ENCODE data around the gene PTPRG.

DNA sequence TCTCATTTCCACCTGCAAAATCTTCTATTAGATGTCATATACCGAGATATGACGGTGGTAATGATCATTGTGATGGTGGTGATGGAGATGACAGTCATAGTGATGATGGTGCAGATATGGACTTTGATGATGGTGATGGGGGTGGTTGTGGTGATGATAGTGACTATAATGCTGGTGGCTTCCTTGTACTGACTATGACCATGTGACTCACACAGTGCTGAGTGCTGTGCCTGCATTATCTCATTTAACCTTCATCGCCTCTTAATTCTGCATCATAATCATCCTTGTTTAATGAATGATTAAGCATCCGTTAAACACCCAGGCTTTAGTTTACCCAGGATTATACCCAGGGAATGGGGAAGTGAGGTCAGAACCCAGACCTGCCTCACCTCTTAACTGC is 480.3 kb downstream of the PTPRG start:
- TF ChIP-seq, protein P1, sequence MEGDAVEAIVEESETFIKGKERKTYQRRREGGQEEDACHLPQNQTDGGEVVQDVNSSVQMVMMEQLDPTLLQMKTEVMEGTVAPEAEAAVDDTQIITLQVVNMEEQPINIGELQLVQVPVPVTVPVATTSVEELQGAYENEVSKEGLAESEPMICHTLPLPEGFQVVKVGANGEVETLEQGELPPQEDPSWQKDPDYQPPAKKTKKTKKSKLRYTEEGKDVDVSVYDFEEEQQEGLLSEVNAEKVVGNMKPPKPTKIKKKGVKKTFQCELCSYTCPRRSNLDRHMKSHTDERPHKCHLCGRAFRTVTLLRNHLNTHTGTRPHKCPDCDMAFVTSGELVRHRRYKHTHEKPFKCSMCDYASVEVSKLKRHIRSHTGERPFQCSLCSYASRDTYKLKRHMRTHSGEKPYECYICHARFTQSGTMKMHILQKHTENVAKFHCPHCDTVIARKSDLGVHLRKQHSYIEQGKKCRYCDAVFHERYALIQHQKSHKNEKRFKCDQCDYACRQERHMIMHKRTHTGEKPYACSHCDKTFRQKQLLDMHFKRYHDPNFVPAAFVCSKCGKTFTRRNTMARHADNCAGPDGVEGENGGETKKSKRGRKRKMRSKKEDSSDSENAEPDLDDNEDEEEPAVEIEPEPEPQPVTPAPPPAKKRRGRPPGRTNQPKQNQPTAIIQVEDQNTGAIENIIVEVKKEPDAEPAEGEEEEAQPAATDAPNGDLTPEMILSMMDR (IDR thresholded peaks at IDR 0.05 in 4 of 5, conservative IDR thresholded peaks at IDR 0.05 in 1 of 5) = no peak
- no peak for TF ChIP-seq POLR2A (IDR thresholded peaks at IDR 0.05)
